ENCODE data around the gene LPP.

Gene LPP

DNA sequence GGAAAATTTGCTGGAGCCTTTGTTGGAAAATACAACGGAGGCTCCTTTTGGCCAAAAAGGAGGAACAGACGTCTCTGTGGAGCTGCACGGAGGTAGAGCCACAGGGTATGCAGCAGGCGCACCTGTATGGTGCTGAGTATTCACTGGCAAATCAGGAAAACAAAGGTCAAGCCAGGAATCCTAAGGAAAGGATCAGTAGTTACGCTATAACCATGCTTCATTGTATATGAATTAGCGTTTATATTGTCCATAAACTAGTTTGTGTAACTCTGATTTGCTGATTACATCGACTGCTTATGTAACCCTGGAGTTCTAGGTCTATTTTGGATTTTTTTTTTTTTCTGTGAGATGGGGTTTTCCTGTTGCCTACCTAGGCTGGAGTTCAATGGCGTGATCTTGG lies 45.4 kb downstream of the LPP start:
- no peak for DNase-seq

DNA sequence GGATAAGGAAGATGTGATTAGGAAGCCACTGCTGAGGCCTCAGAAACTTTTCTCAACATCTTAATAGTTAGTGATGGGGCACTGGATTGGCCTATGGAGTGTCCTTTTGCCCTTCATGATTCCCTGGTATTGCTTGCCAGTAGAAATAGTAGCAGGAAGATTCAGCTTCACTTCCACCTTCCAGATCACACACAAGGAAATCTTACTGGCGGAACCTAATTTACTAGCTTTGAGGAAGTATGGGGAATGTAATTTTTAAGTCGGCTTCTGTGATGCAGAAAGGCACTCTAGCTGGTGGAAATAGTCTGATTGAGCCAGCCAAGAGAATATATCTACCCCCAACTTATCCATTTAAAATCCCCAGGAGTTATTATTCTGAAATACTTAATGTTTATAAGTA lies 46.5 kb downstream of the LPP start:
- no peak for DNase-seq

DNA sequence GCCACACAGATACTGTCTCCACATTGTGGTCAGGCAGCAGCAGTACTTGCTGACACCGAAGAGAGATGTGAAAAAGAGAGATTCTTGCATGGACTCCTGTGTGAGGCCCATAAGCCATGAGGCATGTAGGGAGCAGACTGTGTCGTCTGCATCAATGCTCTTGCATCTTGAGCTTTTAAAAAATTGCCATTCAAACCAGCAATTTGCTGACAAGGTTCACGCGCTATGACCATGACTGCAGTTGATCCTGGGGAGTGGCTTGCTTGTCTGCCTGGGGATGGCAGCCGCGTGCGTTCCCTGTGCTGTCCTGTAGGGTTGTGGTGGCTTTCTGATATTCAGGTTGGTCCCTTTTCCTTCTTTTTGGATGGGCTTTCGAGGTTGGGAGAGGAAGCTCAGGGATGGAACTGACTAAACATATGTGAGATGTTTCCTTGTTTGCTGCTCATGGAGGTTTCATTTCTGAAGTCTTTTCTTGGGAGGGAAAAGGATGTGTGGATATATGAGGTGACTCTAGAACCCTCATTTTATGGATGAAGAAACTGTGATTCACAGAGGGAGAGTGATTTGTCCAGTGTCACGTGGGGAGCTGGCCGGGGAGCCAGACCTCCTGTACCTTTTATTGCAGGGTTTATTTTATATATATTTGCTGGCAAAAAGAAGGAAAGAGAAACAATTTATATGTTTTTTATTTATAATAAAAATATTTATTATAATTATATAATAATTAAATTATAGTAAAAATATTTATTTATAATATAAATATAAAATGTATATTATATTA lies 48.6 kb downstream of the LPP start:
- DNase-seq: no peak

DNA sequence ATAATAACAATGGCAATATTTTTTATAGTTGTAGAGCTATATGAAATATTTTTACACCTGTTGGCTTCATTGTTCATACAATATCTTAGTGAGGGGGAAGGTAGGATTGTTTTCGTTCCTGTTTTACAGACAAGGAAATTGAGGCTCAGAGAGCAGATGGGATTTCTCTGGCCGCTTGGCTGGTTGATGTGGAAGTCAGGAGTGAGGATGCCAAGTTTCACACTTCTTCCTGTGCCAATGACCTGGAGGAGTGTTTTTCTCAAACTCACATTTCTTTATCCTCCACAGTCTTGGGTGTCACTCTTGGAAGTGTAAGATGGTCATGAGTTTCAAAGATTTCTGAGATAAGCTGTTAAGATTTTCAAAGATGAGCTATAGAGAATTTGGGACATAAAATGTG lies 50.6 kb downstream of the LPP start:
- DNase-seq: no peak

DNA sequence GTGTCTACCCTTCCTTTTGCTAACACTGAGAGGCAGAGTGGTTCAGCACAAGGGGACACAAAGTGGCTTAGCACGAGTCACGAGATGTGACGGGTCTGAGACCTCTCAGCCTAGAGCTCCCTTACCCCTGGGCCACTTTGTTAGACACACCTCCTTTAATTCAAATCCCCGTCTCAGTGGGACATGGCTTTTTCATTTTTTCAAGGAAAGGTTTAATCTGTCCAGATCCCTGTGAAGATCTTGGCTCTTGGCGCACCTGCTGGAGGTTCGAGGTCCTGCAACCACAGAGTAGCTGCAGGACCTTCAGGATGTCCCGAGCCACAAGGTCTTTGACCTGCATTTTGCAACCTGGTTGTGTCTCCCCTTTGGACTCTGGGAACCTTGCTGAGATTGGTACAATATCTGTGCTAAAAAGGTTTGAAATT lies 52.0 kb downstream of the LPP start:
- no peak for DNase-seq

DNA sequence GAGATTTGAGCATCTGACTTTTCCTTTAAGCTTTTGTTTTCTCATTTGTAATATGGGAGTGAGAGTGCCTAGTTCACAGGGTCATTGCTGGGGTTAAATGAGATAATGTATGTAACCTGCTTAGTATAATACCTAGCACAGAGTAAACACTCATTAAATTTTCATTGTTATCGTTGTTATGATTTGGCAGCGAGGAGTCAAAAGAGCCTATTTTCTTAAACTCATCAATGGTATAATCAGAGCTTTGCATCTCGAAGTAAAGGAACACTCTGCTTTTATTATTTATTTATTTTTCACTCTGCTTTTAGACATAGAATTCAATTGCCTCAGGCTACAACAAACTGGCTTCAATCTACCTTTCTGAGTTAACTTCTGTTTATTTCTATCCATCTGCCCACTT lies 52.8 kb downstream of the LPP start:
- DNase-seq: no peak

DNA sequence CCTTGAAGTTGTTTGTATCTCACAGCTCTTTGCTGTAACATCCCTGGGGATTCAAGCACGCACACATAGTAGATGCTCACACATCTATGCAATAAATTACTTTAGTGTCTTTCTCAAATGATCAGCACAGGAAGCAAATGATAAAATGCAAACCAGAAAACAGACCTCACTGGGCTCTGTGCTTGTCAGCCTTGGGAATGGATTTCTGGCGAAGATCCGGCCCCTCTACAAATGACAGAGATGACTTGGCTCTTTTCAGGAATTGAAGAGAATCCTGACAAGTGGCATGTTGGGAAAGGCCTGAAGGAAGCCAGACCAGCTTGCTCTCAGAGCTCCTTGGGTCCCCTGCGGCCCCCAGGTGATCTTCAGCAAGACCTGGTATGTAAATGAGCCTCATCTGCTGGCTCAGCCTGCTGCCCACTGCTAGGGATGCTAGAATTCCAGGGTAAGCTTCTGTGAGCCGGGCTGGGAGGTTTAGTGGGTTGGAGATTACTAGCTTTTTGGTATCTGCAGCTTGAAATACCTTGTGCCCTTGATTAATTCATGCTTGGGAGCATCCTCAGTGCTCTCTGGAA lies 54.1 kb downstream of the LPP start:
- DNase-seq: no peak

DNA sequence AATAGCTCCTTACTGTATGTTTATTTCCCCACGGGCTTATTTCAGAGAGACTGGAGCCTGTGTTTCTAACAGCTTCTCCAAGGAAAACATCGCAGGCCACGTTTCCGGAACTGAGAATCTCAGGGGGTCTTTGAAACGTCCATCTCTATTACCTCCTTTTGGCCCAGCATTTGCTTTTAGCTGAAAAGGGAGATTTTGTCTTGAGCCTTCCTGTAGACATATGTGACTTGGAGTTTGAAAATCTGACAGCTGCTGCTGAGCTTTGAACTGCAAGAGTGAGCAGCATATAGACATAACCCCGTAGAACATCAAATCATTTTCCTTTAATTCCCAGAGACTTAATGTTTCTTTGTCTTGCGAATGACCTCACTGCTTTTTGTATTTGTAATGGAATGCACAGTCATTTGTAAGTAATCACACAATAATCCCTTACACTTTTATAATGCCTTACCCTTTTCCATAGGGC lies 54.6 kb downstream of the LPP start:
- no peak for DNase-seq

DNA sequence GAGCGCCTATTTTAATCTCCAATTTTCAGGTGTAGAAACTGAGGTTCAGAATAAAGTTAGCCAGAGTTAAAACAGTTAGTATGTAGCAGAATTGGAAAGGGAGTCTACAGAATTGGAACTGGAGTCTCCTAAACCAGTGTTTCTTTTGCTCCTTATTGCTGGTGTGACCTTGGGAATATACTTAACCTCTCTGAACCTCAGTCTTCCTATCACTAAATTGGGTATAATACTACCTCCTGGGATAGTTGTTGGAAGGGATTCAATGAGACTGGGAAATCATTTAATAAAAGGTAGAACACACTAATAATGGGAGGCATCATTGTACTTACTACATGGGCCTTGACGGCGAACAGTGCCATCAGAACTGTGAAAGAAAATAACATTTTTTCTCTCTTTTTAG lies 55.1 kb downstream of the LPP start:
- DNase-seq: no peak

DNA sequence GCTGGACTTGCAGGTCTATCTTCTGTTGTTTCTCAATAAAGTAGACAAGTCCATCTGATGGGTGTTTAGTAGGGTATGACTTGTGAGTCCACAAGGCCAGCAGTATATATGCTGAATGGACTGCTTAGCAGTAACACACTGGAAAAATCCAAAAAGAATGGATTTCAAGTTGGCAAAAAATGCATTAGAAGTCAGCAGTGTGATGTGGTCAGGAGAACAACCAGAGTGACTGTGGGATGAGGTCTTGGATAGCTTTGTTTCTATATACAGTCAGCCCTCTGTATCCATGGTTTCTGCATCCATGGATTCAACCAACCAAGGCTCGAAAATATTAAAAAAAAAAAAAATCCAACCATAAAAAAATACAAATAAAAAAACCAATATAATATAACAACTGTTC lies 55.8 kb downstream of the LPP start:
- DNase-seq: no peak

DNA sequence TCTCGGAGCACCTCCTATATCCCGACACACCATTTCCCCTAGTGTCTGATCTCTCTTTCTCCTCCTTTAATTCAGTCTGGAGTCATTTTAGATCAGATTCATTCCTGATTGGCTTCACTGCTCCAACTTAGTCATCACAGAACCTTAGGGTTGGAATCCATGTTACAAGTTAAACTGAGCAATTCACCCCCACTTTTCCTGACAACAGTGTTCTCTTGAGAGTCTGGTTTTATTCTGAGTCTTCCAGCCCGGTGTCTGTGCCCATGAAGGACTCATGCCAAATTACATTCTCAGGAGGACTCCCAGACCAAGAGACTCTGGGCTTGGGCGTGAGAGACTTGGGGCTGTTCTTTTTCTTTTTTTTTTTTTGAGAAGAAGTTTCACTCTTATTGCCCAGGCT lies 57.5 kb downstream of the LPP start:
- DNase-seq: no peak

DNA sequence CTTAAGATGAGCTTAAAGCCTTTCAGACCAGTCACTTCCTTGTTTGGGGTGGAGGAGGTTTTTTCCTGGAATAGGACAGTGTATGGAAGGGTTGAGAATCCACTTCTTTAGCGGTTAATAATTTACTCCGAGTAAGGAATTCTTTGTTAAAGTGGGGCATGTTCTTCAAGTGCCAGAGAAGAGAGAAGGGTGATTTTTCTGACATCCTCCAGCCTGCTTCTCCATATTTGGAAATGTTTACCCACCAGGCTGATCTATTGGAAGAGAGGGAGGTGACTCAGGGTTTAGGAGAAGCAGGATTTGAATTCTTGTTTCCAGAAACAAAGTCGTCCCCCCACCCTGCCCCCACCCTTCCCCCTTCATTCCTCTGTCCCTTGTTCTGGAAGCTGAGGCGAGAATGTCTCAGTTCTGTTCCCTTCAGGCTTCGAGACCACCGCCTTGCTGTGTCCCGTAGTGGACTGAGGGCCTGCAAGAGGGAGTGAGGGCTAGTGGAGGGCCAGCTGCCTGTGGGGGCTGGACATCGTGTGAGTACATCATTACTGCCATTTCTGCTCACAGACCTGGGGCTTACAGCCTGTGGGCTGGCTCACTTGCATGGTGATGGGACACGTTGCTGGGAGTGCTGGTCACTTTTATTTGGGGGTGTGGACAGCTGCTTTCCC lies 58.5 kb downstream of the LPP start:
- DNase-seq: no peak

DNA sequence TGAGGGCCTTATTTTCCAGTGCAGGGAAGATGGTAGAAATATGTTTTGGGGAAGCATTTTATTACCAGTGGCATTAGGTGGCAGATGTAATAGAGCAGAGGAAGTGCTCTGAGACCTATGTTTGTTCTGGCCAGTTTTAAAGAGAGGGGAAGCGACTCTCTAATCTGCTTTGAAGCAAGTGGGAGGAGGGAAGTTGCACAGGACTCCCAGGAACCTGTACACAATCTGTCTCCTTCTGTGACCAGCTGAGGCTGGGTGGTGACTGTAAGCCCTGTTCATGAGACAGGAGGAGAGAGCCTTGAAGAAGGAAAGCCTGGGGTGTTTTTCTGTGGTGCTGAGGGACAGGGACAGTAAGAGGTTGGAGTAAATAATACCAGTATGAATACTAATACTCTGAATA lies 60.5 kb downstream of the LPP start:
- no peak for DNase-seq

DNA sequence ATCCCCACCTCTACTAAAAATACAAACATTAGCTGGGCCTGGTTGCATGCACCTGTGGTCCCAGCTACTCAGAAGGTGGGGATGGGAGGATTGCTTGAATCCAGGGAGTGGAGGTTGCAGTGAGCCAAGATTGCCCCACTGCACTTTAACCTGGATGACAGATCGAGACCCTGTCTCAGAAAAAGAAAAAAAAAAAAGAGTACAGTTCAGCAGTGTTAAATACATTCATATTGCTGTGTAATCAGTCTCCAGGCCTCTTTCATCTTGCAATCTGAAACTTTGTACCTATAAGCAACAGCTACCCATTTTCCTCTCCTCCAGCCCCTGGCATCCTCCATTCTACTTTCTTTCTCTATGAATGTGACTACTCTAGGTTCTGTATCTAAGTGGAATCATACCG lies 61.2 kb downstream of the LPP start:
- no peak for DNase-seq

DNA sequence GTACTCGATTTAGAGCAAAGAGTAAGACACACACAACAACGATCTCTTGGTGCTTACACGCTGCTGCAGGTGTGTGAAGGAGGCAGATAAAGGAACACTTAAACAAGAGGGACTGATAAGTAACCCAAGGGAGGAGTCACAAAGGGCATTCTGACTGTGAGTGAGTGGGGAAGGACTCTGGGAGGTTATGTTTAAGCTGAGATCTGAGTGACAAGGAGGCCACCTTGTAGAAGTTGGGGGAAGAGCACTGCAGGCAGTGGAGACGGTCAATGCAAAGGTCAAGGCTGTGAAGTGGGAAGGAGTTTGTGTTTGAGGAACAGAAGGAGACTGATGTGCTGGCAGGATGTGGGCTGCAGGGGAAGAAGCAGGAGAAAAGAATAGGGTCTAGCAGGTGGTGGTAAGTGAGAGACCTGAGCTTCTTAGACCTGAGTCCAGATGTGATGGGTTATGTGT lies 63.1 kb downstream of the LPP start:
- DNase-seq: no peak

DNA sequence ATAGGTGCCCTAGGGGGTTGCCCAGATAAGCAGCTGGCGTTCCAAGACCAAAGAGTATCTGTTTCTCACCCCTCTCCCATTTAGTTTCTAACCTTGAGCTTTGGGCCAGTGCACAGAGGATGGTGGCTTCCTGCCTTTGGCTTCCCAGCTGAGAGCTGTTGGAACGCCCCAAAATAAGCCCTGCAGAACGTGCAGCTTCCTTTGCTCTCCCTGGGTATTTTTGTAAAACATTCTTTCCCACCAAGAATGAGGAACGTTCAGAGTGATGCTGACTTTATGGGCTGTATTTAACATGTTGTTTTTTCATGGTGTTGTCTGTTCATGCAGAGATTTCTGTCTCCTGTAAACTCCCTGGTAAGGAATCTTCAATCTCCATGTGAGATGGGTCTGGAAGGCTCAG lies 63.8 kb downstream of the LPP start:
- DNase-seq: no peak

DNA sequence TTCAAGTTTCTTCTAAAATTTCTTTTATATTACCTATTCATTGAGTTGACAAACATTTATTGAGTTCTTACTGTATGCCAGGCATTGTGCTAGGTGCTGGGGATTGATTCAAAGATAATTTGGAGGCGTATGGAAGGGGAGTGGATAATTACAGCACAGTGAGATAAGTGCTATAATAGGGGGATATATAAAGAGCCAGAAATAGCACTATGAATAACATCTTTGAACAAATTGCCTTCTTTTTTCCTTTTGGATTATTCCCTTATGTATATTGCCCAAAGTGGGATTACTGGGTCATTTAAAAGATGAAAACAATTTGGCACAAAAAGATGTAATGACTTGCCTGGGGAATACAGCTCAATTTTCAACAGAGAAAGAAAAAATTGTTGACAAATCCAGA lies 64.6 kb downstream of the LPP start:
- no peak for DNase-seq

DNA sequence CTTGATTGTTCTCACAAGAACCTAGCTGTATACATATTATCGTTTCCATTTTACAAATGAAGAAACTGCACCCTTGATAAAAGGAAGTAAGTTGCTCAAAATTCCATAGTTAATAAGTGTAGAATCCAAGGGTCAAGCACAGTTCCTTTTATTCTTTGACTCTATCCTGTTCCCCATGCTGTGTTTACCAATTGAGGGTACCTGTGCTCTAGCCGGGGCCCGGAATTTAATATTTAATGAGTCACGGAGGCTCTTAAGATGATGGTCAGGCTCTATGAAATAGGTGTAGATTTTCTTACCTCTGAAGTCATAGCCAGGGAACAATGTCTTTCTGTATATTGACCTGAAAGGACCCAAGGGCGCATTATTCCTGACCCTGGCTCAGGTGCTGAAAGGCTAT lies 65.2 kb downstream of the LPP start:
- DNase-seq: no peak

DNA sequence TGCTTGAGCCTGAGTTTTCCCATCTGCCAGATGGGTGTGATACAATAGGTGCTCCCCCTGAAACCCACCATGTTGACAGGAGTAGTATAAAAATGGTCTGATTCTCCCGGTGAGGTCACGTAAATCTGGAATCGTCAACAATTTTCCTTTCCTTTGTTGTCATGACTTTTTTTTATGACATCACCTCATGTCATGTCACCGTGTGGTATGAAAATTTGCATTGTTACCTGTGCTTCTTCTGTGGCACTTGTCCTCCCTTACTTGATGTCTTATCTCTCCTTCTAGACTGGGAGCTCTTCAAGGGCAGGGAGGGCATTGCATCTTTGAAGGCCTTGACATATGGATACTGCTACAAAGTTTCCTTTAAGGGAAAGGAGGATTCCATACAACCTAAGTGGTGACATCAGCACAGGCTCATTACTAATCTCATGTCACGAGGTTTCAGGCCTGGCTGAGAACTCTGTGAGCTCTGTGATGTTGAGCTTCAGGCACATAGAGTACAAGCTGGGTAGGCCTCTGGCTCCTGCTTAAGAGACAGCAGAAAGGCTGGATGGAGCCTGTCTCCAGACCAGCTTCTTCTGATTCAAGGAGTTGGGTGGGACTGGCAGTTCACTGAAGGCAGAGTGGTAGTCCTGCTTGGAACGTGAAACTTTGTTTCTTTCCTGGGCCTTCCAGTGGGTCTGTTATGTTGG lies 66.3 kb downstream of the LPP start:
- DNase-seq: no peak

DNA sequence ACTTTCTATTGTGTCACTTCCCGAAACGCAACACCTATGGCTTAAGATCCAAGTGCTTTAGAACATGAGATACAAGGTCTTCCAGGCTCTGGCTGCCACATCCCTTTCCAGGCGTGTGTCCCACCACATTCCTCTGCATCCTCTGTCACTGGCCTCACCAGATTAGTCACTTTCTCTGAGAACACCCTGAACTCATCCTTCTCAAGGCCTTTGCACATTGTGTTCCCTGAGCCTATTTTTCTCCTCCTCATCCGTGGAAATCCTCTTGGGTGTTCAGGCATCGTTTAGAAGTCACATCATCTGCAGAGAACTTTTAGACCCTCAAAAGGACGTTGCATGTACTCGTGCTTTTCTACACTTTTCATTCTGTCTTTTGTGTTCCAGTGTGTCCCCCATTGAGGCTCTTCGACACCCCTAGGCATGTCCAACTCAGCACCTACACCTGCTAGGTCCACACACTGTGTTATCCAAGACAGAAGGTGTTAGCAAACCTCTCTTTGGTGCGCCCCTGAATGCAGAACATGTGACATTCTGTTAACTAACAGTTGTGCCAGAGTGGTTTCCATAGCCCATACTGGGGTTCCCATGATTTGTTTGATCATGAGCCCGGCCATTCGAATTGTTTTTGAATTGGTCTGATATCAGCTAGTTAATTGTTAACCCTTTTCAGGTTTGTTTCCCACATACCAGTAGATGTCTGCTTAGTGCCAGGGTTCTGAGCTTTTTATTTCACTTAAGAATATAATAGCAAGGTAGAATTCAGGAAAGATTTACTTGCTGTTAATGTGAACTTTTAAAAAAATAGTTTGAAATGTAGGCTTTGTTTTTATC lies 67.2 kb downstream of the LPP start:
- no peak for DNase-seq

DNA sequence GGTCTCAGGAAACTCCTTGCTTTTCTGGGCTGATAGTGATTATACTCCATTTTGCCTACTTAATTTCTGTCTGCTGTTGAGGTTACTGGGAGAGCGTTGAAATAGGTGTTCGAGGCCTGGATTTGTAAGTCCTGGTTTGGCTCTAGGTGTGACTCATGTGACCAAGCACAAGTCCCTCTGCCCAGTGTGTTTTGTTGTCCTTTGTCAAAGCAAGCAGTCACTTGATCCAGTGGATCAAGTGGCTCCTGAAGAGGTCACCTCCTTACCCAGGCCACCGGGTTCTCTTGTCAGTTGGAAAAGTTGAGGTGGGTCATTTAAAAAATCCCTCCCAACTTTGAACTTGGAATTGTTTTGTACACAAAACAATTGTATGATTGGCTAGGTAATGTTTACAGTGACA lies 70.0 kb downstream of the LPP start:
- no peak for DNase-seq

DNA sequence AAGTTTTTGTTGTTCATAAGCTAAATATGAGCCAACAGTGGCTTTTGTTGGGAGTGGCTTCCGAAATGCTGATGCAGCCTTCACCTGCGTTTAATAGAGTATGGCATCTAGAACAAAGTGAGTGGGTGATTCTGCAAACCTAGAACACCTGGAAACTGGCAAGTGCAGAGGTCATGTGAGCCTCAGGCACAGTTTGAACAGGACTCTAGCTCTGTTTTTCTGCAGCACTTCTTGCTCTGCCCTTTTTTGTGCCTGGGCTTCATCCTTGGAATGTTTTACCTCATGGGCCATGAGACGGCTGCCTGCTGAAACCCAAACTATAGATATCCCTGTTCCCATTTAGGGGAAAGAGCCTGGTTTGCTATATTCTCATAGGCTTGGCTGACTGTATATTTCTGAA lies 73.5 kb downstream of the LPP start:
- no peak for DNase-seq

DNA sequence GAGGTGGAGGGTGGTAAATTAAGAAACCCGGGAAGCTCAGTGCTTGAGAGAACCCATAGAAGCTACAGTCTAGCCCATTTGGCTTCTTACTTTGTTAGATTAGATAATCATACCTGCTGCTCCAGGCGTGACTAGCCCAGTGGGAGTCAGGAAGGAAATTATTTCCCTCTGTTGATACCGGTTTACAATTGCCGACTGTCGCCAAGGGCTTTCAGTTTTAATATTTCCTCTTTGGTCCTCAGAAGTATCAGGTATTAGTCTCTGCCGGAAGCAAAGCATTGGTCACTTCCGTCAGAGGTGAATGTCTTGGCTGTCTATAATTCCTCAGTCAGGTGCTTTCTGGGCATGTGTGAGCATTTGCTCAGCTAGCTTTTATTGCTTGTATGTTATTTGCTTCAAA lies 75.2 kb downstream of the LPP start:
- no peak for DNase-seq

All from stimulated activated CD4-positive, alpha-beta T cell treated with anti-CD3 and anti-CD28 coated beads, Interleukin-2, amount 100 ng/mL, for 48 hours (primary cell).